Ectodermal cell (in vitro differentiated cells): Measurements from ENCODE around the gene ERC1.

ENCODE experiments used
- H3K27ac ChIP-seq: 2 replicates; pipeline ENCODE4 v1.7.0; 2013; ENCODE audit warnings: mild to moderate bottlenecking, low read depth, low read length; ENCODE audit not compliant: insufficient read depth, poor library complexity, severe bottlenecking
- H3K27me3 ChIP-seq: 2 replicates; pipeline ENCODE4 v1.7.0; 2013; ENCODE audit warnings: mild to moderate bottlenecking, low read length; ENCODE audit not compliant: insufficient read depth, control insufficient read depth, poor library complexity, severe bottlenecking
- H3K36me3 ChIP-seq: one replicate; pipeline ENCODE4 v1.7.0; 2013; ENCODE audit warnings: low read length; ENCODE audit not compliant: control insufficient read depth, insufficient read depth
- H3K4me1 ChIP-seq: one replicate; pipeline ENCODE4 v1.7.0; 2013; ENCODE audit warnings: low read length; ENCODE audit not compliant: control insufficient read depth, insufficient read depth
- H3K4me3 ChIP-seq: 2 replicates; pipeline ENCODE4 v1.7.0; 2013; ENCODE audit warnings: low read depth, low read length, control low read depth; ENCODE audit not compliant: insufficient read depth
- H3K9me3 ChIP-seq: 2 replicates; pipeline ENCODE4 v1.7.0; 2013; ENCODE audit warnings: mild to moderate bottlenecking, low read length, moderate library complexity; ENCODE audit not compliant: control insufficient read depth
- WGBS, 2 experiments: methylation state at CpG; one replicate each; pipeline ENCODE4 v1.1.7; 2013; ENCODE audit warnings: missing lambda C conversion rate in 2 of 2; 5-methylcytosine and 5-hydroxymethylcytosine counted together

ERC1 gene

DNA sequence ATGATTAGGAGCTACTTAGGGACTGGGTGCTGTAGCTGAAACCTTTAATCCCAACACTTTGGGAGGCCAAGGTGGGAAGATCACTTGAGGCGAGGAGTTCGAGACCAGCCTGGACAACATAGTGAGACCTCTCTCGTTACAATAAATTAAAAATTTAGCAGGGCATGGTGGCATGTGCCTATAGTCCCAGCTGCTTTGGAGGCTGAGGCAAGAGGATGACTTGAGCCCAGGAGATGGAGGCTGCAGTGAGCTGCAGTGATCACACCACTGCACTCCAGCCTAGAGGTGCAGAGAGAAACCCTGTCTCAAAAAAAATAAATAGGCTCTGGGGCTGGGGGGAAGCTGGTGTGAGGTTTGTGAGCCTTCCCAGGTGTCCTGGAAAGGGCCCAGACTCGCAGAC, 506.1 kb downstream of the ERC1 start:
- Histone ChIP-seq H3K36me3 (no peaks in the 10 kb centered on the region), H3K4me1 (no peaks in the 10 kb centered on the region), H3K9me3 (no peaks in the 10 kb centered on the region), H3K27ac (no peak overlapping the region), H3K4me3 (no peak overlapping the region), H3K27me3 (no peaks in the 10 kb centered on the region)
- 96% methylated on average over 4 of the region's 4 CpGs for WGBS, 2 experiments

- WGBS, 2 experiments = 86 to 87% methylated on average over 18 of the region's 18 CpGs
Observed at GRCh38 chr12:1498199-1498740, 507.2 kb downstream of the ERC1 start.

DNA sequence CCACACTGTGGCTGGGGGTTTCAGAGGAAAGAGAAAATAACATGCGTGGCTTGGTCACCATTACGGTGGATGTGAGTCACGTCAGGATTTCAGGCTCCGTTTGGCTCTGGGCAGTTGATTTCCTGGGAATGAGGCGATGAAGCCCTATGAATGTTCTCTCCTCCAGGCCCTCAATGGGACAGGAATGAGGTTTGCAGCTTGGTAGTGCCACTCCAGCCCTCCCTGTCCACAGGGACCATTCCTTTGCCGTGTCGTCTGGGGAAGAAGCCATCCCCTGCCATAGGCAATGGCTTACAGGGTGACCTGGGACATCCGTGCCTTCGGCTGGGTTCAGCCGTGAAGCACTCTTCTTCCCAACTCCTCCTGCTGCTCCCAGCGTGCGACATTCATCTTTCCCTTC, 508.3 kb downstream of the ERC1 start:
- Histone ChIP-seq H3K4me1 (no peaks in the 10 kb centered on the region), H3K36me3 (no peaks in the 10 kb centered on the region), H3K27ac (no peak overlapping the region), H3K9me3 (no peaks in the 10 kb centered on the region), H3K4me3 (no peak overlapping the region), H3K27me3 (no peaks in the 10 kb centered on the region)
- 95 to 96% methylated on average over 12 of the region's 12 CpGs for WGBS, 2 experiments

More at GRCh38 chr12:1498199-1498740, 507.2 kb downstream of the ERC1 start:
- Histone ChIP-seq H3K27ac (no peak overlapping the region), H3K4me1 (no peaks in the 10 kb centered on the region), H3K9me3 (no peaks in the 10 kb centered on the region), H3K4me3 (no peak overlapping the region), H3K27me3 (no peaks in the 10 kb centered on the region), H3K36me3 (no peaks in the 10 kb centered on the region)

GRCh38 chr12:1500095-1500801, 509.2 kb downstream of the ERC1 start:
- no peaks in the 10 kb centered on the region for H3K9me3 ChIP-seq
- no peak overlapping the region for H3K27ac ChIP-seq
- peaks cover 4% of the 10 kb centered on the region for H3K4me1 ChIP-seq
- H3K36me3 ChIP-seq = no peaks in the 10 kb centered on the region
- H3K4me3 ChIP-seq = no peak overlapping the region
- H3K27me3 ChIP-seq = no peaks in the 10 kb centered on the region
- WGBS, 2 experiments = 94% methylated on average over 36 of the region's 36 CpGs

GRCh38 chr12:1501001-1501400, 510.0 kb downstream of the ERC1 start:
- no peak overlapping the region for H3K27ac ChIP-seq
- H3K9me3 ChIP-seq = no peaks in the 10 kb centered on the region
- WGBS, 2 experiments = 88 to 92% methylated on average over 8 of the region's 10 CpGs
- no peaks in the 10 kb centered on the region for H3K27me3 ChIP-seq
- no peaks in the 10 kb centered on the region for H3K36me3 ChIP-seq
- peaks cover 4% of the 10 kb centered on the region for H3K4me1 ChIP-seq
- H3K4me3 ChIP-seq = no peak overlapping the region

- Histone ChIP-seq H3K4me1 (peaks cover 4% of the 10 kb centered on the region), H3K36me3 (no peaks in the 10 kb centered on the region), H3K4me3 (no peak overlapping the region), H3K27me3 (no peaks in the 10 kb centered on the region), H3K9me3 (no peaks in the 10 kb centered on the region), H3K27ac (no peak overlapping the region)
- WGBS, 2 experiments = 91 to 92% methylated on average over 19 of the region's 19 CpGs
Observed at GRCh38 chr12:1501695-1502378, 510.8 kb downstream of the ERC1 start.

DNA sequence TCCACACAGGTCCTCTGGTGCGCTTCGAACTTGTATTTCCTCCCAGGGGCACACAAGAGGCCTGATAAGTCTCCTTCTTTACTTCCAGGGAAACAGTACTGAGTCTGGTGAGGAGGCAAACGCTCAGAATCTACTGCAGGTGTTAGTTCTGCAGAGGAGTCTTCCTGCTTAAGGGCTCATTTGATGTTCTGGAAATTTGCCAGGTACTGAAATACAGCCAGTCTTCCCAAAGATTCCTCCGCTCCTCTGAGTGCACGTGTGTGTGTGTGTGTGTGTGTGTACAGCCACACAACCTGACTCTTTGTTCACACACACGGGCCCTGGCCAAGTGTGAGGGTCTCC, 511.3 kb downstream of the ERC1 start:
- Histone ChIP-seq H3K36me3 (no peaks in the 10 kb centered on the region), H3K27me3 (no peaks in the 10 kb centered on the region), H3K9me3 (no peaks in the 10 kb centered on the region), H3K4me1 (peaks cover 4% of the 10 kb centered on the region), H3K4me3 (no peak overlapping the region), H3K27ac (no peak overlapping the region)
- 82 to 84% methylated on average over 6 of the region's 6 CpGs for WGBS, 2 experiments

GRCh38 chr12:1502831-1503230, 511.8 kb downstream of the ERC1 start:
- Histone ChIP-seq H3K36me3 (no peaks in the 10 kb centered on the region), H3K27me3 (no peaks in the 10 kb centered on the region), H3K4me1 (peaks cover 4% of the 10 kb centered on the region), H3K27ac (no peak overlapping the region), H3K4me3 (no peak overlapping the region), H3K9me3 (no peaks in the 10 kb centered on the region)
- WGBS, 2 experiments = 87 to 88% methylated on average over 13 of the region's 13 CpGs

DNA sequence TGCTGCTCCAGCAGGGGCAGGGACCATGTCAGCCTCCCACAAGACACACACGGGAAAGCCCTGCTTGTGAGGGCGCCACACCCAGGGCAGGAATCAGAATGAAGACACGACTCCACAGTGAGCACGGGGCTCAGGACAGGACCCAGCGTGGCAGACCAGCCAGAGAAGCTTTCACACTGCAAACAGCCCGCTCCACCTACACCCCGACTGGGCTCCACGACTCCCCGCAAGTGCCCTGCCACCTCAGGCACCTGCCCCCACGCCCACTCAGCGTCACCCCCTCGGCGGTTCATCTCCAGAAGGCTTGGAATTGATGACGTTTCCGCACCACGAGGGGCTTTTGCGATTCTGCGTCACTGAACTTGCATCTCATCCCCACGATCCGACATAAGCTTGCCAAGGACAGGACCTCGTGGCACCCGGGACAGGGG, 512.3 kb downstream of the ERC1 start:
- WGBS, 2 experiments = 90 to 91% methylated on average over 22 of the region's 22 CpGs
- Histone ChIP-seq H3K9me3 (no peaks in the 10 kb centered on the region), H3K4me3 (no peak overlapping the region), H3K36me3 (no peaks in the 10 kb centered on the region), H3K27me3 (no peaks in the 10 kb centered on the region), H3K27ac (no peak overlapping the region), H3K4me1 (peaks cover 4% of the 10 kb centered on the region)

DNA sequence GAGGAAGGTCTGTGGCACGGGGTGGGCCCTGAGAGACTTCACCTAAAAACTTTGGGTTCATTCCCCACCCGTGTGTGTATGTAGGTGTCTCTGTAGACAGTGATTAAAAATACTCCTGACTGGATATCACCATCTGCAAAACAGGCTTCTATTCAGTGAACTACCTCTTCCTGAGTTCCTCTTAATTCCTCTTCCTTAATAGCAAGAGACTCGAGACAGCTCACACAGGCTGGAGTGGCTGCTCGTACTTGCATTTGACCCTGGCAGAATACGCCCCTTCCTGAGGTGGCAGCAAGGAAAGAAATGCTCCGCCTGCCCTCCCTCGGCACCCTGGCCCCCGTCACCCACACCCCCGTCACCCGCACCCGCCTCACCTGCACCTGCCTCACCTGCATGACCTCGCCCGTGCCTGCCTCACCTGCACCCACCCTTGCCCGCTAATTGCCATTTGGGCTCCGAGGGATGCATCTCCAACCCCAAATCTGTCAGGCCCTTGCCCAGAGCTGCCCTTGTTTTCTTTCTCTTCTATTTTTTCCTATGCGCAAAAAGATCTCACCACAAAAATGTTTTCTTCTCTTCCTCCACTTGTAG, 513.4 kb downstream of the ERC1 start:
- H3K4me1 ChIP-seq = peaks cover 4% of the 10 kb centered on the region
- H3K9me3 ChIP-seq = no peaks in the 10 kb centered on the region
- H3K27me3 ChIP-seq = no peaks in the 10 kb centered on the region
- H3K4me3 ChIP-seq = no peak overlapping the region
- no peak overlapping the region for H3K27ac ChIP-seq
- 93% methylated on average over 16 of the region's 16 CpGs for WGBS, 2 experiments
- H3K36me3 ChIP-seq = no peaks in the 10 kb centered on the region
